Measurements from ENCODE around the gene SMYD3. TPM values are rescaled to one million over a fixed set of nuclear protein-coding genes. Genes with fewer than 3 reads are reported as not detected.

SMYD3 gene
- total RNA-seq, 2 donors from 2014 or later: 16.2 to 16.4 TPM

GRCh38 chr1:246428542-246429308, 78.4 kb downstream of the SMYD3 start:
- H3K9ac ChIP-seq (ENCODE audit: low read depth in 2 of 2, low read length in 2 of 2): no peak overlapping the region
- DNase-seq: no peak
- intact Hi-C loops (cut with DNase I): no loop called here

GRCh38 chr1:246427611-246428010, 79.5 kb downstream of the SMYD3 start:
- H3K4me1 ChIP-seq: no peaks in the 10 kb centered on the region
- H3K27me3 ChIP-seq: no peaks in the 10 kb centered on the region
- no peak overlapping the region for H3K9ac ChIP-seq (ENCODE audit: low read depth in 2 of 2, low read length in 2 of 2)
- no peaks in the 10 kb centered on the region for H3K36me3 ChIP-seq
- H3K9me3 ChIP-seq: no peaks in the 10 kb centered on the region
- H3K4me3 ChIP-seq: no peak overlapping the region
- no peak for TF ChIP-seq CTCF (IDR thresholded peaks at IDR 0.05)
- intact Hi-C loops (cut with DNase I): no loop called here
- no peak for DNase-seq
- H3K27ac ChIP-seq: no peak overlapping the region

More at GRCh38 chr1:246428542-246429308, 78.4 kb downstream of the SMYD3 start:
- Histone ChIP-seq H3K9me3 (no peaks in the 10 kb centered on the region), H3K27ac (no peak overlapping the region), H3K27me3 (no peaks in the 10 kb centered on the region), H3K36me3 (no peaks in the 10 kb centered on the region), H3K4me3 (no peak overlapping the region), H3K4me1 (no peaks in the 10 kb centered on the region)
- no peak for TF ChIP-seq CTCF (IDR thresholded peaks at IDR 0.05)

- no peak for DNase-seq
- intact Hi-C loops (cut with DNase I): no loop called here
Observed at GRCh38 chr1:246425895-246426294, 81.2 kb downstream of the SMYD3 start.

GRCh38 chr1:246425139-246425794, 81.8 kb downstream of the SMYD3 start:
- Histone ChIP-seq H3K9ac (ENCODE audit: low read depth in 2 of 2, low read length in 2 of 2) (no peak overlapping the region), H3K27me3 (no peaks in the 10 kb centered on the region), H3K4me1 (no peaks in the 10 kb centered on the region), H3K9me3 (no peaks in the 10 kb centered on the region), H3K27ac (no peak overlapping the region), H3K36me3 (no peaks in the 10 kb centered on the region), H3K4me3 (no peak overlapping the region)
- no peak for DNase-seq
- intact Hi-C loops (cut with DNase I): no loop called here
- TF ChIP-seq CTCF (IDR thresholded peaks at IDR 0.05): no peak

More at GRCh38 chr1:246425895-246426294, 81.2 kb downstream of the SMYD3 start:
- TF ChIP-seq CTCF (IDR thresholded peaks at IDR 0.05): no peak
- H3K4me1 ChIP-seq: no peaks in the 10 kb centered on the region
- no peaks in the 10 kb centered on the region for H3K27me3 ChIP-seq
- H3K27ac ChIP-seq: no peak overlapping the region
- no peaks in the 10 kb centered on the region for H3K36me3 ChIP-seq
- H3K9me3 ChIP-seq: no peaks in the 10 kb centered on the region
- H3K4me3 ChIP-seq: no peak overlapping the region
- H3K9ac ChIP-seq (ENCODE audit: low read depth in 2 of 2, low read length in 2 of 2): no peak overlapping the region

GRCh38 chr1:246420300-246420699, 86.8 kb downstream of the SMYD3 start:
- intact Hi-C loops (cut with DNase I): no loop called here
- Histone ChIP-seq H3K9ac (ENCODE audit: low read depth in 2 of 2, low read length in 2 of 2) (no peak overlapping the region), H3K36me3 (no peaks in the 10 kb centered on the region), H3K27ac (no peak overlapping the region), H3K4me3 (no peak overlapping the region), H3K9me3 (no peaks in the 10 kb centered on the region), H3K4me1 (no peaks in the 10 kb centered on the region), H3K27me3 (no peaks in the 10 kb centered on the region)
- no peak for TF ChIP-seq CTCF (IDR thresholded peaks at IDR 0.05)
- no peak for DNase-seq
